ENCODE measurements around the gene CRCP.

GRCh38 chr7:66146701-66147100 is 32.1 kb downstream of the CRCP start:
- TF ChIP-seq EZH2 (IDR thresholded peaks at IDR 0.05) (no peak), POLR2AphosphoS5 (IDR thresholded peaks at IDR 0.05; ENCODE audit: borderline replicate concordance, low read depth, low read length) (no peak), FOXP2 (optimal IDR thresholded peaks at IDR 0.05; ENCODE audit: control extremely low read depth, extremely low read length, insufficient read depth) (no peak)
